SH-SY5Y (cell line): ENCODE measurements around the gene DCBLD2.

Source experiments
- GATA2 ChIP-seq: IDR thresholded peaks from 2 replicates; pipeline ENCODE4 v1.6.1; 2011; ENCODE audit warnings: mild to moderate bottlenecking, low read depth, low read length
- GATA3 ChIP-seq: IDR thresholded peaks from 2 replicates; pipeline ENCODE4 v1.6.1; 2011; ENCODE audit warnings: low read depth, mild to moderate bottlenecking, low read length, moderate library complexity

- TF ChIP-seq GATA2 (no peak), GATA3 (no peak)
These were observed 28.9 kb upstream of the DCBLD2 start for GRCh38 chr3:98930413-98930812.
